GM21825 (cell line): Measurements from ENCODE around the gene FOXI1.
"Not testable (repeated sequence)": the region's sequence is repeated elsewhere in the genome, so short reads cannot be mapped to it uniquely, and the experiment has no call there.

Experiments
- ATAC-seq: cut with Tn5 transposase; IDR thresholded peaks from one replicate; pipeline ENCODE4 v1.9.1; 2021; ENCODE audit warnings: mild to moderate bottlenecking, moderate library complexity; ENCODE audit not compliant: unreplicated experiment

The FOXI1 gene

DNA sequence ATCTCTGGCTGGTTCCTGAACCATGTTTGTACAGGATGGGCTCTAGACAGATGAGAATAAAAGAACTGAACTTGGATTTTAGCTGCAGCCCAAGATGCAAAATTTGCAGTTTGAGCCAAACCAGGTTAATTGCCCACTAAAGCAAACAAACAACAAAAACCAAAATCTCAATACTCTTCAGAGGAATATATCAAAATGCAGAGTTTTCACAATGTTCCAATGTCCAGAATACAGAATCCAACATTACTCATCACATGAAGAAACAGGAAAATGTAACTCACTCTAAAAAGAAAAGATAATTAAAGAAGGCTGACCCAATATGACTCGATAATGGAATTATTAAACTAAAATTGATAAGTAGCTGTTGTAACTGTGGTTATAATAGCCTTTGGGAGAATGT is 20.4 kb downstream of the FOXI1 start:
- ATAC-seq, result no peak

- no peak for ATAC-seq
Observed at GRCh38 chr5:170126626-170127025, 20.9 kb downstream of the FOXI1 start.

- ATAC-seq, result no peak
Observed at GRCh38 chr5:170131235-170131634, 25.5 kb downstream of the FOXI1 start.

DNA sequence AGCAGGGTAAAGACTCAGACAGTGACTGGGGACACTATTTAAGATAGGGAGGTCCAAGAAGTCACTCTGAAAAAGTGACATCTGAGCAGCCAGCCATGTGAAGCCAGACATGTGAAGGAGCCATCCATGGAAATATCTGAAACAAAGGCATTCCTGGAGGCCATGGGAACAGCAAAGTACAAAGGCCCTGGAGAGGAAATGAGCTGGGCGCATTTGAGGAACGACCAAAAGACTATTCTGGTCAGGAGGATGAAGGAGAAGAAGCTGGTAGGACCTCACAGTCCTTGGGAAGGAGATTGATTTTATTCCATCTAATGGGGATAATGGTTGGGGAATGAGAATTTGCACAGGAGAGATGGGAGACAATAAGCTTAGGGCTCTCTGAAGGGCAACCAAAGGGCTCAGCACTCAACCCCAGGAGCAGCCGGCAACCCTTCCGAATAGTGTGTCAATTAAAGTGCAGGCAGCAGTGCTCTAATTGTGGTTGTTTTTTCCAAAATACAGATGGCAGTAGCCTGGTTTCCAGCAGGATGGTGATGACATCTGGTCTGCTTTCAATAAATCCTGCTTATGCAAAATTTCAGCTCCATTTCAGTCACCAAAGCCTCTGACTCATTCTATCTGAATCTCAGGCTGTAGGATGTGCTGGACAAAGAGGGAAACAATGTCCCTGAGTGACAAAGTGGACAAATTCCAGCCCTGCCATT is 26.7 kb downstream of the FOXI1 start:
- ATAC-seq, result no peak

GRCh38 chr5:170132976-170133448 is 27.3 kb downstream of the FOXI1 start:
- no peak for ATAC-seq

DNA sequence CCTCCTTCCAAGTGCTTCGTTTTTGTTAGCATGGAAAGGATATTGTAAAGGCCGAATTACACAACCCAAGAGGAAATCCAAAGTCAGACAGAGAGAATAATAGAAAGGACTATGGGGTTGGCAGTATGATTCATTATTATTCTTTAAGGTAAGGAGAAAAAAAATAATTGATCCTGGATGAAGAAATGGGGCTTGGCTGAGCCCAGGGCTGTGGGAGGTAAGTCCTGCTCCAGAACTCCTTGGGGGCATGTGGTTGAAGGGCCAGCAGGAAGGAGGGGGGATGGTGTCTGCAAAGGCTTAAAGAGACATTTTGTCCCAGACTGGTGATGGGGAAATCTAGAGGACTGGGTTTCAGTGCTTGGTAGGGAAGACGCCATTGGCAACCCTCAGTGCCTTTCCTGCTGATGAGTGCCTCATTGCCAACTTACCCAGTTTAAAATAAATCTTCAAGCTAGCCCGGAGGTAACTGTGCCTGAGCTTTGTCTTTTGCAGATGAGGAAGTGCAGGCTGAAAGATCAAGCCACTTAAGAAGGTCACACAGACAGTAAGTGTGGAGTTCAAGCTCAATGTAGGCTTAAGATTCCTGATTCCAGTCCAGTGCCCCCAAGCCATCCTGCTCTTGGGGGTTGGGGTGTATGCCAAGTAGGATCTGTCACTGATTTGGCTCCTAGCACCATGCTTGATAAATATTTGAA is 30.2 kb downstream of the FOXI1 start:
- ATAC-seq, result no peak

DNA sequence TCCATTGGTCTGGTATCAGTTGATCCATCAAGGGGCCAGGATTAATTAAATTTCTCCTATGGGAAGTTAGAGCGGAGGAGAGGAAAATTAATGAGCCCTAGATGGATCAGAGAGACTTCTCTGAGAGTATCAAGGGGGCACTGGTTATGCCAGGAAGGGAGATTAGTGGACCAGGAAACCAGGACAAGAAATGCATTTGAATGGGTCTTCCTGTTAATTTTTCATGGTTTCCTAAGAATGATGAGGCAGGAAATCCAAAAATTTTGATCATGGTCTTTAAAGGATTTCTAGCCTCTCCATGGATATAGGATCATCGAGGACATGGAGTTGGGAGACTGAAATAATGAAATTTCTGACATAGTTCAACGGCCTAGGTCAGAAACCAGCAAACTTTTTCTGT is 30.8 kb downstream of the FOXI1 start:
- ATAC-seq, result no peak

GRCh38 chr5:170137694-170138214 is 32.1 kb downstream of the FOXI1 start:
- ATAC-seq, result no peak

- no peak for ATAC-seq
Observed at GRCh38 chr5:170138273-170138672, 32.6 kb downstream of the FOXI1 start.

DNA sequence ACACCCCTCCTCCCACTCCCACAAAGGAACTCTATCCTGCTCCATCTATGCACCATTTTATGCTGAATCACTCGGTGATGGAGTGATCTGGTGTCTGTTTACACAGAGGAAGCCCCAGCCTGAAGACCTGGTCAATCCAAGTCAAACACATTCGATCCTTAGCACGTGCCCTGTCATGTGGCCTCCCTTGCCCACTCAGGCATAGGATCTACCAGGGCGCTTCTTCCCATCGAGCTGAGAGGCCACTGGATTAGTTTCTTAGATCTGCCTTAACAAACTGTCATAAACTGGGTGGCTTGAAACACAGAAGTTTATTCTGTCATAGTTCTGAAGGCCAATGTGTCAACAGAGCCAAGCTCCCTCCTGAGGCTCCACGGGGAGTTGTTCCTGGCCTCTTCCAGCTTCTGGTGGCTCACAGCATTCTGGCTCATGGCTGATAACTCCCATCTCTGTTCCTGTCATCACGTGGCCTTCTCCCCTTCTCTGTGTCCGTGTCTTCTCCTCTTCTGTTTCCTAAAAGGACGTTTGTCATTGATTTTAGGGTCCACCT is 34.2 kb downstream of the FOXI1 start:
- ATAC-seq, result no peak

GRCh38 chr5:170141196-170141595 is 35.5 kb downstream of the FOXI1 start:
- ATAC-seq, result not testable (repeated sequence)

DNA sequence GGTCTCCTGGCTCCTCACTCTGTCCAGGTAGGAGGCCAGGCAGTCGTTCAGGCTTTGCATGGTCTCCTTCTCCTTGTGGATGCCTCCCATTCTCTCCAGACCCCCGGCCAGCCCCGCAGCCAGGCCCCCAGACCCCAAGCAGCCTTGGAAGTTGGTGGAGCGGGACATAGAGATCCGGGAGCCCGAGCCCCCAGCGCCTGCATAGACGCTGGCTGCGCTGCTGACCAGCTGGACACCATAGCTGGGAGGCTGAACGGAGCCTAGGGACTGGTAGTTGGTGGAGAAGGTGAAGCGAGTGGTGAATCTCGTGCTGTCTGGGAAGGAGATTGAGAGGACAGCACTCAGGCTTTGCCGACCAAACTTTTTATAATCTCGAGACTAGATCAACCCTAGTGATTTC is 35.9 kb downstream of the FOXI1 start:
- ATAC-seq, result no peak

GRCh38 chr5:170142196-170142595 is 36.5 kb downstream of the FOXI1 start:
- no peak for ATAC-seq

GRCh38 chr5:170143091-170143490 is 37.4 kb downstream of the FOXI1 start:
- no peak for ATAC-seq

GRCh38 chr5:170143710-170144109 is 38.0 kb downstream of the FOXI1 start:
- ATAC-seq, result no peak

DNA sequence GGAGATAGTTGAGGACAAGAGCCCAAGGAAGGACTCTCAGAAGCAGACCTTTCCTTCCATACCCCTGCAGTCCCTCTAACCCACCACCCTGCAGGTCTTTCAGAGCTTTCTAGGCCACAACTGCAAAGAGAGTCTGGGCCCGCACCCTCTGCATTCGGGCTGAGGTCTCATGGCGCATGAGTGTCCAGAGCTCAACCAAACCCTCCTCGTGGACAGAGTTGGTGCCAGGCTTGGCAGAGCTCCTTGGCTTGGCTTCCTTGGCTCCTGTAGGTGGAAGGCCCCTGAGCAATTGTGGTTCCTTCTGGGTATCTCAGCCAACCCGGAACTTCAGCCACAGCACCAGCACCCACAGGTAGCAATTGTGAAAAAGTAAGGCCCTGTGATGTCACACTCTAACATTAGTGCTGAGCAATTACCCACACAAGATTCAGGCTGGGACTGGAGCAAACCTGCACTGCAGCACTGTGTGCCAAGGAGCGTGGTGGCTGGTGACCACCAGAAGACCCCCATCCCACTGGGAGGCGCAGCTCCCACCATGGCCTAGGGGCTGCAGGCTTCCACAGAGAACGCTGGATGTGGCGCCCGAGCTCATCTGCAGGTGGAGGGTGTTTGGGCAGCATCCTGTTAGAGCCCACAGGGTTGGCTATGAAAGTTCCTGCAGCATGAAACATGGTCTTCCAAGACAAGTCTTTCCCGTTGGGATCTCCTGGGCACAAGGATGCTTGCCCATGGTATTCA is 38.8 kb downstream of the FOXI1 start:
- no peak for ATAC-seq

GRCh38 chr5:170145462-170145861 is 39.8 kb downstream of the FOXI1 start:
- no peak for ATAC-seq

- no peak for ATAC-seq
Observed at GRCh38 chr5:170147051-170147752, 41.5 kb downstream of the FOXI1 start.

GRCh38 chr5:170147753-170148264 is 42.1 kb downstream of the FOXI1 start:
- no peak for ATAC-seq

GRCh38 chr5:170148430-170149205 is 42.9 kb downstream of the FOXI1 start:
- ATAC-seq, result no peak
